K562 (cell line): ENCODE data around the gene TMEFF2. TPM values are rescaled to one million over a fixed set of nuclear protein-coding genes. Genes with fewer than 3 reads are reported as not detected.

Experiments
- ATAC-seq: fragments of 200-7000 bp; cut with Tn5 transposase; 3 replicates; pipeline ENCODE4 v1.9.1; 2020; ENCODE audit warnings: moderate library complexity
- BruUV-seq: library from RNA; stranded (reverse); fragments of 400-500 nt; replicated peaks from 2 replicates; lab custom pipeline; 2021; lab: Mats Ljungman, UMichigan
- CTCF ChIA-PET: fragments of 300-600 bp; formaldehyde crosslinking; extraction: SDS; loops from one replicate; lab custom pipeline; 2021; ENCODE audit warnings: low intra/inter-chr PET ratio; lab: Yijun Ruan, JAX
- POLR2A ChIA-PET: fragments of 300-600, 350-650 bp; sonication (Branson Sonifier 250); formaldehyde crosslinking; extraction: SDS; loops from one replicate; lab custom pipeline; 2021; ENCODE audit warnings: antibody characterized with exemption, inconsistent platforms; lab: Yijun Ruan, JAX
- DNase-seq, 4 experiments: peaks; one replicate each; pipeline versions ENCODE4 v3.0.0 to v3.0.0-alpha.2; 2011 to 2018; ENCODE audit warnings: low spot score in 3 of 4, mixed read lengths in 3 of 4; ENCODE audit errors: extremely low read depth in 1 of 4
- FAIRE-seq: peaks from 2 replicates; lab custom pipeline; 2011; peaks lifted over from hg19 to GRCh38; lab: Jason Lieb, UNC
- H2AFZ ChIP-seq: 2 replicates; pipeline ENCODE4 v1.6.0; 2011; ENCODE audit warnings: low read depth, low read length, control low read depth, inconsistent platforms
- H3K27ac ChIP-seq: fragments of 200-600 bp; 3 replicates; pipeline ENCODE4 v1.8.0; 2011; ENCODE audit warnings: low read depth, mild to moderate bottlenecking, control low read depth, inconsistent platforms, low read length, moderate library complexity, mixed read lengths; ENCODE audit errors: extremely low read depth
- H3K27me3 ChIP-seq, 2 experiments: fragments of 300-600 bp in 1 of 2; 2 replicates in 1 of 2; 3 replicates in 1 of 2; pipeline versions ENCODE4 v1.6.0 to v1.8.0; 2011; ENCODE audit warnings: inconsistent platforms in 2 of 2, low read length in 2 of 2, mild to moderate bottlenecking in 1 of 2, mixed read lengths in 1 of 2, moderate library complexity in 1 of 2; ENCODE audit not compliant: control insufficient read depth in 2 of 2, insufficient read depth in 2 of 2
- H3K36me3 ChIP-seq: fragments of 300-600 bp; 3 replicates; pipeline ENCODE4 v1.8.0; 2011; ENCODE audit warnings: mild to moderate bottlenecking, low read length, inconsistent platforms; ENCODE audit not compliant: control insufficient read depth, insufficient read depth
- H3K4me1 ChIP-seq, 2 experiments: fragments of 200-600 bp in 1 of 2; replicated peaks in 1 of 2; 2 replicates in 1 of 2; 3 replicates in 1 of 2; pipeline versions ENCODE4 v1.5.1 to v1.8.0; 2011; ENCODE audit warnings: inconsistent platforms in 2 of 2, low read length in 2 of 2, mild to moderate bottlenecking in 1 of 2, mixed read lengths in 1 of 2, moderate library complexity in 1 of 2; ENCODE audit not compliant: control insufficient read depth in 2 of 2, insufficient read depth in 2 of 2
- H3K4me2 ChIP-seq: 2 replicates; pipeline ENCODE4 v1.6.1; 2011; ENCODE audit warnings: low read length, control low read depth, inconsistent platforms, mixed read lengths; ENCODE audit not compliant: insufficient read depth
- H3K4me3 ChIP-seq: fragments of 200-600 bp; sonication (generic), shearing (Covaris generic); 2 replicates; pipeline ENCODE4 v1.5.1; 2016; ENCODE audit warnings: control low read depth, inconsistent platforms
- H3K79me2 ChIP-seq: fragments of 200-600 bp; 3 replicates; pipeline ENCODE4 v1.8.0; 2011; ENCODE audit warnings: low read length, inconsistent platforms; ENCODE audit not compliant: control insufficient read depth, insufficient read depth
- H3K9ac ChIP-seq, 2 experiments: 2 replicates each; pipeline versions ENCODE4 v1.6.0 to v1.6.1; 2011; ENCODE audit warnings: low read depth in 2 of 2, low read length in 2 of 2, control low read depth in 1 of 2, inconsistent platforms in 1 of 2, mild to moderate bottlenecking in 1 of 2, mixed read lengths in 1 of 2; ENCODE audit not compliant: insufficient read depth in 1 of 2
- H3K9me1 ChIP-seq: one replicate; pipeline ENCODE4 v1.6.0; 2011; ENCODE audit warnings: inconsistent platforms, mild to moderate bottlenecking, low read length, moderate library complexity; ENCODE audit not compliant: control insufficient read depth, insufficient read depth
- H3K9me3 ChIP-seq: replicated peaks from 2 replicates; pipeline ENCODE4 v1.5.1; 2011; ENCODE audit warnings: low read depth, low read length, inconsistent platforms; ENCODE audit not compliant: control insufficient read depth, insufficient read depth
- H4K20me1 ChIP-seq: replicated peaks from 2 replicates; pipeline ENCODE4 v1.6.1; 2011; ENCODE audit warnings: low read length, inconsistent platforms, mixed read lengths; ENCODE audit not compliant: control insufficient read depth, insufficient read depth
- CEBPB ChIP-seq: fragments of 450-650 bp; IDR thresholded peaks from 2 replicates; pipeline ENCODE4 v1.6.1; 2016; ENCODE audit warnings: missing genetic modification characterization, missing compliant biosample characterization
- DIDO1 ChIP-seq: fragments of 450-650 bp; IDR thresholded peaks from 2 replicates; pipeline ENCODE4 v1.6.1; 2016; ENCODE audit warnings: low read depth, missing biosample characterization, missing genetic modification characterization
- DPF2 ChIP-seq: fragments of 450-650 bp; IDR thresholded peaks from 2 replicates; pipeline ENCODE4 v1.6.1; 2016
- KHSRP ChIP-seq: fragments of 450-650 bp; IDR thresholded peaks from 2 replicates; pipeline ENCODE4 v1.6.1; 2017
- KLF10 ChIP-seq: fragments of 250-450 bp; sonication (Bioruptor Pico); IDR thresholded peaks from 2 replicates; pipeline ENCODE4 v1.6.1; 2021; ENCODE audit warnings: matching md5 sums
- MBD2 ChIP-seq: sonication (generic); IDR thresholded peaks from 2 replicates; pipeline ENCODE4 v1.6.1; 2016; ENCODE audit warnings: low read depth, borderline replicate concordance
- MTA3 ChIP-seq: fragments of 450-650 bp; formaldehyde crosslinking; IDR thresholded peaks from 2 replicates; pipeline ENCODE4 v1.6.1; 2017; ENCODE audit warnings: mild to moderate bottlenecking, borderline replicate concordance
- SMARCC2 ChIP-seq: fragments of 450-650 bp; IDR thresholded peaks from 2 replicates; pipeline ENCODE4 v1.6.1; 2017; ENCODE audit warnings: antibody characterized with exemption, moderate library complexity, mild to moderate bottlenecking, low read depth
- TAF15 ChIP-seq: fragments of 200-400 bp; formaldehyde crosslinking; IDR thresholded peaks from 2 replicates; pipeline ENCODE4 v1.6.1; 2017; ENCODE audit warnings: mild to moderate bottlenecking, low read depth, low read length, moderate library complexity
- YBX1 ChIP-seq: fragments of 450-650 bp; IDR thresholded peaks from 2 replicates; pipeline ENCODE4 v1.7.1; 2016; ENCODE audit warnings: mild to moderate bottlenecking
- ZNF175 ChIP-seq: fragments of 200-800 bp; sonication (Bioruptor generic); IDR thresholded peaks from 2 replicates; pipeline ENCODE4 v1.6.1; 2016; ENCODE audit warnings: low read depth, mild to moderate bottlenecking, missing genetic modification characterization, missing compliant biosample characterization
- ZNF232 ChIP-seq: sonication (generic); formaldehyde crosslinking; IDR thresholded peaks from 2 replicates; pipeline ENCODE4 v1.8.0; 2022; ENCODE audit warnings: mild to moderate bottlenecking, missing genetic modification reagents
- ZNF408 ChIP-seq: fragments of 250-450 bp; sonication (Bioruptor Pico); IDR thresholded peaks from 2 replicates; pipeline ENCODE4 v1.4.0; 2020; ENCODE audit warnings: low read depth, mild to moderate bottlenecking, moderate library complexity
- ZNF41 ChIP-seq: fragments of 250-450 bp; sonication (Bioruptor Pico); conservative IDR thresholded peaks from 2 replicates; pipeline ENCODE4 v1.4.0; 2020; ENCODE audit warnings: mild to moderate bottlenecking
- ZNF79 ChIP-seq: fragments of 250-450 bp; sonication (Bioruptor Pico); IDR thresholded peaks from 2 replicates; pipeline ENCODE4 v1.4.0; 2020; ENCODE audit warnings: low read depth, mild to moderate bottlenecking, moderate library complexity
- WGBS: fragments of 100-300 bp; shearing (Covaris generic); methylation state at CpG from one replicate; pipeline ENCODE4 v1.1.6; 2016; ENCODE audit warnings: low coverage, mixed read lengths; ENCODE audit not compliant: insufficient coverage; ENCODE audit errors: missing lambda C conversion rate; 5-methylcytosine and 5-hydroxymethylcytosine counted together
- in situ Hi-C: fragments of 300-500 bp; cut with MboI; formaldehyde crosslinking; loops from 4 replicates; pipeline ENCODE4 v1.15.0; 2018; ENCODE audit warnings: inconsistent platforms, mixed read lengths
- intact Hi-C: fragments of 100-400 bp; cut with micrococcal nuclease; formaldehyde crosslinking; loops from 2 replicates; pipeline ENCODE4 v1.14.2; 2022
- polyA plus RNA-seq, 8 experiments: library from polyadenylated mRNA; depleted of rRNA in 4 of 8; stranded (reverse) in 5 of 8; unstranded in 3 of 8; fragments of >200 nt; fragmentation: Nextera tagmentation in 2 of 8; fragmentation: Illumina TruSeq in 1 of 8; extraction: Ambion mirVana in 2 of 8; extraction: Trizol in 1 of 8; gene quantifications; 2 replicates each; pipeline versions ENCODE4 v1.2.1 to v1.2.3, GENCODE V29; 2011 to 2014; ENCODE audit warnings: inconsistent platforms in 1 of 8, missing spikeins in 1 of 8
- total RNA-seq, 7 experiments: library from RNA; depleted of rRNA in 6 of 7; stranded (reverse); fragments of >200 nt in 6 of 7; fragmentation: Illumina TruSeq in 2 of 7; extraction: Trizol in 2 of 7; gene quantifications; 2 replicates each; pipeline versions ENCODE4 v1.2.1 to v1.2.3, GENCODE V29; 2011 to 2021; ENCODE audit warnings: low replicate concordance in 1 of 7
- TF ChIP-seq, protein P1 (sequence below): fragments of 450-650 bp; formaldehyde crosslinking; IDR thresholded peaks from 2 replicates; pipeline ENCODE4 v1.4.0; 2022; ENCODE audit warnings: mild to moderate bottlenecking, moderate library complexity
- TF ChIP-seq, protein P2 (sequence below), 2 experiments: fragments of 450-650 bp; IDR thresholded peaks; 2 replicates each; pipeline ENCODE4 v1.6.1; 2016

TMEFF2 gene
- total and polyA plus RNA-seq, 9 of the 15 experiments (the other 6 are each of a cell fraction or from before 2014, with no cell fraction given), result 1.4 TPM; not detected in 8

DNA sequence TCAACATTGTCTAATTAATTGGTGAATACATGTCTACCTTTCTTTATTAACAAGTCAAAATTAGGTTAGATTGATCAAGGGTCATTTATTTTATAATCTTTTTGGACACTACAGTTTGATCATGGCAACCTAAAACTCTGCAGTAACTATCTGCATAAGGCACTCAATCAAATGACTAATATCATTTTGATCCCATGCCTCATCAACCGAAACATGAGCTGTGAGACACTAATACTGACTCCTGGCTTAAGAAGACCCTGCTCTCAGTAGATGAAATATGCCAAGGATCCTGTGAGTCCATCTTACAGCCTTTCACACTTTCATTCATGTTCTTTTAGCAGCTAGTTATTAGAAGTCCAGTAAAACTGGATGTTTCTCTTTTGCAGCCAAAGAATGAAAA lies 178.5 kb downstream of the TMEFF2 start:
- Histone ChIP-seq H2AFZ (no peak overlapping the region), H3K9me1 (no peaks in the 10 kb centered on the region), H3K79me2 (no peaks in the 10 kb centered on the region), H3K9me3 (no peaks in the 10 kb centered on the region), H3K4me2 (no peak overlapping the region), H3K27ac (no peak overlapping the region), H3K36me3 (no peaks in the 10 kb centered on the region), H3K27me3 (no peaks in the 10 kb centered on the region), H3K9ac (no peak overlapping the region), H3K4me3 (no peak overlapping the region), H3K4me1 (no peaks in the 10 kb centered on the region), H4K20me1 (no peaks in the 10 kb centered on the region)
- no TSS peak for BruUV-seq
- intact Hi-C loops, result no loop called here
- ATAC-seq, result no peak
- POLR2A ChIA-PET, result no interaction called here
- no peak for FAIRE-seq
- in situ Hi-C loops, result no loop called here
- CTCF ChIA-PET, result no interaction called here
- WGBS, result 77% methylated on average over 1 of the region's 1 CpG
- no peak for DNase-seq
- no peak for TF ChIP-seq DIDO1
- TF ChIP-seq, protein P1, sequence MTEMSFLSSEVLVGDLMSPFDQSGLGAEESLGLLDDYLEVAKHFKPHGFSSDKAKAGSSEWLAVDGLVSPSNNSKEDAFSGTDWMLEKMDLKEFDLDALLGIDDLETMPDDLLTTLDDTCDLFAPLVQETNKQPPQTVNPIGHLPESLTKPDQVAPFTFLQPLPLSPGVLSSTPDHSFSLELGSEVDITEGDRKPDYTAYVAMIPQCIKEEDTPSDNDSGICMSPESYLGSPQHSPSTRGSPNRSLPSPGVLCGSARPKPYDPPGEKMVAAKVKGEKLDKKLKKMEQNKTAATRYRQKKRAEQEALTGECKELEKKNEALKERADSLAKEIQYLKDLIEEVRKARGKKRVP, result no peak
- TF ChIP-seq ZNF41 (CRISPR knock-in tag), result no peak
- no peak for TF ChIP-seq TAF15
- TF ChIP-seq DPF2, result no peak
- TF ChIP-seq SMARCC2, result no peak

- no peak for ATAC-seq
- WGBS, result 73% methylated on average over 3 of the region's 6 CpGs
- intact Hi-C loops (no loop called here), in situ Hi-C loops (no loop called here)
- BruUV-seq, result no TSS peak
- Histone ChIP-seq H3K9ac (no peak overlapping the region), H3K4me2 (no peak overlapping the region), H3K4me1 (no peaks in the 10 kb centered on the region), H2AFZ (no peak overlapping the region), H3K27ac (no peak overlapping the region), H3K27me3 (no peaks in the 10 kb centered on the region), H3K9me3 (no peaks in the 10 kb centered on the region), H3K36me3 (no peaks in the 10 kb centered on the region), H3K9me1 (no peaks in the 10 kb centered on the region), H3K4me3 (no peak overlapping the region), H4K20me1 (no peaks in the 10 kb centered on the region), H3K79me2 (no peaks in the 10 kb centered on the region)
- no peak for FAIRE-seq
- TF ChIP-seq KLF10 (CRISPR knock-in tag) (no peak), CEBPB (tag) (no peak), ZNF408 (no peak), ZNF175 (no peak), KHSRP (no peak), MBD2 (no peak), ZNF232 (no peak), ZNF79 (CRISPR knock-in tag) (no peak), MTA3 (no peak), YBX1 (no peak), DIDO1 (no peak)
- TF ChIP-seq, protein P2, sequence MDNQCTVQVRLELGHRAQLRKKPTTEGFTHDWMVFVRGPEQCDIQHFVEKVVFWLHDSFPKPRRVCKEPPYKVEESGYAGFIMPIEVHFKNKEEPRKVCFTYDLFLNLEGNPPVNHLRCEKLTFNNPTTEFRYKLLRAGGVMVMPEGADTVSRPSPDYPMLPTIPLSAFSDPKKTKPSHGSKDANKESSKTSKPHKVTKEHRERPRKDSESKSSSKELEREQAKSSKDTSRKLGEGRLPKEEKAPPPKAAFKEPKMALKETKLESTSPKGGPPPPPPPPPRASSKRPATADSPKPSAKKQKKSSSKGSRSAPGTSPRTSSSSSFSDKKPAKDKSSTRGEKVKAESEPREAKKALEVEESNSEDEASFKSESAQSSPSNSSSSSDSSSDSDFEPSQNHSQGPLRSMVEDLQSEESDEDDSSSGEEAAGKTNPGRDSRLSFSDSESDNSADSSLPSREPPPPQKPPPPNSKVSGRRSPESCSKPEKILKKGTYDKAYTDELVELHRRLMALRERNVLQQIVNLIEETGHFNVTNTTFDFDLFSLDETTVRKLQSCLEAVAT (IDR thresholded peaks at IDR 0.05), result no peak
- POLR2A ChIA-PET, result no interaction called here
- CTCF ChIA-PET, result no interaction called here
- DNase-seq, result no peak
These were observed 181.5 kb downstream of the TMEFF2 start for GRCh38 chr2:192013211-192013610.
